Stimulated activated CD4-positive, alpha-beta T cell treated with anti-CD3 and anti-CD28 coated beads, TNF-alpha, amount 100 ng/mL, for 48 hours (primary cell): ENCODE results near the gene TNS3.

ENCODE experiments used
- DNase-seq, 3 donors: peaks; one replicate each; pipeline ENCODE4 v3.0.0-alpha.2; 2020; ENCODE audit warnings: low read depth in 3 of 3

The TNS3 gene

GRCh38 chr7:47407136-47407535, 174.8 kb downstream of the TNS3 start:
- no peak for DNase-seq

GRCh38 chr7:47406801-47407129, 175.1 kb downstream of the TNS3 start:
- DNase-seq: no peak

DNA sequence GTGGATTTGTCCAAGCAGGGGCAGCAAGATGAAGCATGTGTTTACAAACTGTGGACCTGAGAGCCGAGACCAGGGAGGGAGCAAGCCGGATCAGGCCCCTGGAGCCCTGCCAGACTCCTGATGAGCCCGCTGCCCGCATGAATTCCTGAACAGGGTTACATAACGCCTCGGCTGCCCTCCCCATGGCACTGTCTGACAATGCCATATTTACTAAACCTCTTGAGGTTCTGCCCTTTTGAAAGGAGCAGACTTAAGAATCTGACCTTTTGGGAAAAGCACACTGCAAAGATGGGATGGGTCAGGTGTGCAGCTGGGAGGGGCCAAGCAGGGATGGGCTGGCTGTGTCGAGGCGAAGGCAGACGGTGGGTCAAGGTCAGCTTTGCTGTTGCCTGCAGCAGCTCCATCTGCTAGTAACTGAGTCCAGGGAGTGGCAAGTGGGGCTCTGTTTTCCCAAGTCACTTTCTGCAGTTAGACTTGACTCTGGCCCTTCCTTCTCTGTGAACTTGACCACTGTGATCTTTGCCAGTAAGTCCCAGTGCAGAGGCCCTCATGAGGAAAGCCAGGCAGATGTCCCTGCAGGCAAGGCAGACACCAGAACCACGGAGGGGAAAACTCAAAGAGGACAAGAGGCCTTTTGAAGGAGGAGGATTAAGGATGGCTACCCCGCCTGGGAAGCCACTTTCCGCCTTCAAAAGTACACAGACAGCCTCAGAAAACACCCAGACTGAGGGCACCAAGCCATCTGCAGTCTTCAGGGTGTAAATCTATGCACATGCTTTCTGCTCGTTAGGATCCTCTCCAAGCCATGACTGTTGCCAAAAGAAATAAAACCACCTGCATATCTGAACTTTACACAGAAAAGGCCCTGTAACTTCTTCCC, 175.8 kb downstream of the TNS3 start:
- no peak for DNase-seq

GRCh38 chr7:47405286-47405904, 176.5 kb downstream of the TNS3 start:
- no peak for DNase-seq

DNA sequence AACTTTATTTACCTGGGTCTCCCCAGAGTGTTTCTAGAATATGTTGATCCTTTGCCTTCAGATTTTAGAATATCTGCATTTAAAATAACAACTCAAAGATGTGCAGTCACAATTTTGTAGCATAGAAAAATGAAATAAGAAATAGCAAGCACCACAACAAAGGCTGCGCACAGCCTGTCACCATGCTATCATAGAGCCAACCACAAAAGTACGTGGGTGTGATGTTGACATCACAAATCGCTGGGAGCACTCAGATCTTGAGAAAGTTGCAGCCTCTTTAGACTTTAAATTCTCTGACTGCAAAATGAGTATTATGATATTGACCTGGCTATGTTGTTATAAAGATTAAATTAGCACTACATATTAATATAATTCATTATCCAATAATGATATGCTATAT, 177.9 kb downstream of the TNS3 start:
- DNase-seq: peak in 2 of 3 donors; percentile 2 to 10

DNA sequence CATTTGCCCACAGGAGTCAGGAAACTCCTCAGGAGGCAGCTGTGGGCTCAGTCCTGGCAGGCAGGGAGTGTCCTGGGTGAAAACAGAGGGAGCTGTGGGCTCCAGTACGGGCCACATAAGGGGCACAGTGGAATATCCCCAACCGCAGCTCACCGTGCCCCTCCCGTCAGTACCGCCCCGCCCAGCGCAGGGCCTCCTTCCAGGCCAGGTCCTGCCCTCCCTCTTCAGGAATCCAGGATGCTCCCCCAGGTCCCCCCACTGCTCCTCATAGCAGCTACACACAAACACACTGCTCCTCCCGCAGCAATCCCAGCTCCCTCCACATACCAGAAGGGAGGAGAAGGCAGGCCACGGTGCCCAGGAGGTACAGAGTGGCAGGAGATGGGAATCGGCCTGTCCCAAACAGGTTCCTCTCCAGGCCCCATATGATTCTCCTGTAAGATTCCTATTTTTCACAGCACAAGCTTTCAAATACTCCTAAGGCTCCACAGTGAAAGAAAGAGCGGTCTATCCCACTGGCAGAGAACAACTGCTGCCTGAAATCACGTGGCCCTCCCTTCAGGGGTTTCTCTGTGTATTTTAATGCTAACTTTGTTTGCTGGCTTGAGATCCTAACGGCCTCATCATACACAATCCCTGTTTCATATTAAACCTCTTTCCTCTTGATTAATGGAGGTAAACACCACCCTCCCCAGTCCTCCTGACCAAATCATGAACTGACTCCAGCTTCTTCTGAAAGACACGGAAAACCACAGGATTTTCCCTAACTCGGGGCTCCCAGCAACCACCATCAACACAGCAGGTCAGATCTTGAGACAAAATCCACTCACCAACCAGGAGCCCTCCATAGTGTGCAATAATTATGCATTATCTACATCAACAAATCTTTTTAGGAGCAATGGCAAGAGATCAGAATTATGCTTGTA, 178.7 kb downstream of the TNS3 start:
- DNase-seq: no peak

DNA sequence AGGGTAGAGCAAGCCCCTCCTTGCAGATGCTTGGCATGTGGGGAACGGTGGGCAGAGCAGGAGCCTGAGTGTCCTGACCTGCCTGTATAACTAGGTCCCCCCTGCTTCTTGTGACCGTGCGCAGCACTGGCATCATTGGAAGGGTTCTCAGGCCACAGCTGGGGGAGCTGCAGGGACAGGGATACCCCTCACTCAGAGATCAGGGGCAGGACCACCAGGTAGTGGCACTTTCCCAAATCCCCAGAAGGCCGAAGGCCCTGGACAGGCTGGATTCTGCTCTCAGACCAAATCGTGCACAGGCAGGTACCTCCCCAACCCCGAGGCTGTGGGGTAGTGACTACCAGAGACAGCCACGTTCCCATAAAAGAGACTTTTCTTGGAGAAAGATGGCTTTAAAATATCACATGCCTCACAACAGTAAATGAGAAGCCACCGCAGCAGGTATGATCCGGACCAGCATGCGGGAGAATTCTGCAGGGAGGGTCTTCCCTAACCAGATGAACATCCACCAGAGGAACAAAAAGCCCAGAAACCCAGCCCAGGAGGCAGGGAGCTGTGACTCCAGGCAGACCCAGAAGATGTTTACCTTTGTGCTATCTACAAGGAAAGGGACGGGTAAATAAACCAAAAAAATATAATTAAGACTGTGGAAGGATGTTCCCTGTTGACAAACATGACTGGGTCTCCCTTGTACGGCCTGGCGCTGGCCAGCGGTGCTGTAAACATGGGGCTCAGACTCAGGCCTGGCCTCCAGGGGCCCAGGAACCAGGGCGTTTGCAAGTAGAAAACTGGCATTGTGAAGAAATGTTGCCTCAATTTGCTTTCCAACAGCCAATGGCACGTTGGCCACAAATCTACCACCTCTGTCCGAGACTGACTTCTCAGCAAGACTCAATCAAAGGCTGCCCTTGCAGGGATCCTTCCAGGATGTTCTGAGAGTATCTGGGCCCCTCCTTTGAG, 180.0 kb downstream of the TNS3 start:
- no peak for DNase-seq

GRCh38 chr7:47400741-47401206, 181.1 kb downstream of the TNS3 start:
- DNase-seq: no peak

DNA sequence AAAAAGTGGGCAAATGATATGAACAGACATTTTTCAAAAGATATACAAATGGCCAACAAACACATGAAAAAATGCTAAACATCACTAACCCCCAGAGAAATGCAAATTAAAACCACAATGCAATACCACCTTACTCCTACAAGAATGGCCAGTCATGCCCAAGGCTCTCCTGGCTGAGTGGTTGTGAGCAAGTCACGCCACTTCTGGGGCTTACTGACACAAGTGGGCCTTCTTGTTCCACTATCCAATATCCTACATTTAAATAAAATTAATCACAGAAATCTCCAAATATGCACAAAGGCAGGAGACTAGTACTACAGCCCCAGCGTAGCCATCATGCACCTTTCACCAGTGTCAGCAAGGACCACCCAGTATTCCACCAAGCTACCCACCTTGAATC, 181.9 kb downstream of the TNS3 start:
- no peak for DNase-seq

- DNase-seq: no peak
Measured at GRCh38 chr7:47394751-47395252, 187.1 kb downstream of the TNS3 start.

DNA sequence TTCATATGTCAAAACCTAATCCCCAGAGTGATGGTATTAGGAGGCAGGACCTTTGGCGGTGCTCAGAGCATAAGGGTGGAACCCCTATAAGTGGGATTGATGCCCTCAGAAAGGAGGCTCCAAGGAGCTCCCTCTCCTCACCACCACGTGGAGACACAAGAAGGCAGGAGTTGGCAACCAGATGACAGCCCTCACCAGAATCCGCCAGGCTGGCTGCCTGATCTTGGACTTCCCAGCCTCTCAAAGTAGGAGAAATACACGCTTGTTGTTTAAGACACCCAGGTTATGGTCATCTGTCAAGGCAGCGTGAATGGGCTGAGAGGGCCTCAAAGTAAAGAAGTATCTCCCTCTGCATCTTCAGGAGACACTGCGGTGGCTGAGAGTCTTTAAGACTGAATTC, 187.7 kb downstream of the TNS3 start:
- DNase-seq: no peak

DNA sequence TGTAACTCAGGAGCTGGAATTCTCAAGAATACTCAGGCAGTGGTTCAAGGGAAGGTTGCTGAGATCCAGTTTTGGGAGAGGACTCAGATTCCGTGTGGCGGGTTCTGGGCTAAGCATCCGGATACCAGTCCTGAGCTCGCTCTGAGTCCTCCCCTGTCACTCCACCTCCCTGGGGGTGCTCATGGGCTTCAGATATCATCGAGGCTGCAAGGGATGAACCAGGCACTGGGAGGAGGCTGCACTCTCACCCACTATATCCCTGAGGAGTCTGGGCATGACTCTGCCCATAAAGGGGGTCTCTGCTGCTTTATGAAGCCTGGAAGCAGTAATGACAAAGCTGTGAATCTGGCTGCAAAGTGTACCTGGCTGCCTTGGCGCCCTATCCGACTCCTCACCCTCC, 188.5 kb downstream of the TNS3 start:
- DNase-seq: no peak

DNA sequence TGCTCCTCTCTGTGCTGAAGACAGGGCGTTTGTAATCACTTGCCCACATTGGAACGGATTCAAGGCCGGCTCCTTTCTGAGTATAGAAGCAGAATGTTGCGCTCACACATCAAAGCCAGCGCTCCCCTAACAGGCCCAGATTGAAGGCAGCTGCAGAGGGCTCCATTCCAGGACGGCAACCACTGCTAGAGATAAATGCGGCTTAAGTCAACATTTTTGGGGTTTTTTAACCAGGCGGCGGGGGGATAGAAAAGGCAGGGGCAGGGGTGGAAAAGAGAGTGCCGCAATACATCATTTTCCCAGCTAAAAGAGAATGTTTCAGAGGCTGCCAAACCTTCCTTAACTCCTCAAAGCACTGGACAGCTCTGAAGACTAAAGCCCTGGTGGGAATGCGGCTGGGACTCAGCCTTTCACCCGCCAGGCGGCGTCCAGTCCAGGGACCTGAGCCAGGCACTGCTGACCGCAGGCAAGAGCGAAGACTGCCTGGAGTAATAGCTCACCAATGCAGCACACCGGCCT, 189.6 kb downstream of the TNS3 start:
- DNase-seq: no peak

DNA sequence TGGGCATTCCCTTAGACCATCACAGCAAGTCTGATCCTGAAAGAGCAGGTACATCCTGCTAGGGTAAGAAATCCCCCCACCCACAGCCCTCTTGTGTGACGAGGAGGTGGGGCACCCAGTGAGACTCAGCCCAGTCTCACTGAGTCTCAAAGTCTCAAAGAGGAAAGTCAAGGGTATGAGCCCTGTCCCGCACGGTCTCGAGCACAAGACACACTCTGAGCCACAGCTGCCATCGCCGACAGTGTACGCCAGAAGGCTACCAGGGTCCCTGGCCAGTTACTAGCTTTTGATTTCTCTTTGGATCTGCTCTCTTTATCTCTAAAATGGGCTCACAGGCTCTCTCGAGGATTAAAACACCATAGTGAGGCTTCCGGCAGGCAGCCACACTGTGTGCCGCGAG, 190.2 kb downstream of the TNS3 start:
- no peak for DNase-seq

GRCh38 chr7:47390914-47391313, 191.0 kb downstream of the TNS3 start:
- DNase-seq: no peak

DNA sequence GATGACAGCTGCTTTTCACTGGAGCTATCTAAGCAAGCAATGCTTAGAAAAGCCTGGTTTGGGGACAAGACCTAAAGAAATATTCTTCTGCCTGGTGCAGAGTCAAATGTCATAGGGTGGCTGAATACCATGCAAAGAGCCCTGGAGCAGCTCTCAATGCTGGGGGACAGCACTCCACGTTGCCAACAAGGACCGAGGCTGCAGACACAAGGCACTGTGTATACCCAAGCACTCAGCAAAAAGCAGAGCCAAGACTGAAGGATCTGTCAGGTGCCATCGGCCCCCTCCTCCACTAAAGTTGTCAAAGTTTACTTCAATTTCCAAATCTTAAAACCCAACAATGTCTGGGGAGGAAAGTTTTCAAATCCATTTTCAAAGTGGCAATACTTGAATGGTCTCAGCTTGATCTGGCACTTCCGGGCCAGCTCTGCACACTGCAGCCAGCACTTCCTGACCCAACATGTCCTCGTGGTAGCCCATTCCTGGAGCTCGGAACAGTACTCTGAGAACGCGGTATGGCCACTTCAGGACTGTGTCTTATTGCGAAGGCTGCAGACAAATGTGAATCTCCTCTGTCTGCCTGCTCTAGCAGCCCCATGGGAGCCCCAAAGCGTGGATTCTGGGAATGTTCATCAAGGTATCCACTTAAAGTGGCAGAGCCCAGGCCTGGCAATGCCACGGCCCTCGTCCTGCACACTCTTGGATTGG, 191.8 kb downstream of the TNS3 start:
- no peak for DNase-seq

DNA sequence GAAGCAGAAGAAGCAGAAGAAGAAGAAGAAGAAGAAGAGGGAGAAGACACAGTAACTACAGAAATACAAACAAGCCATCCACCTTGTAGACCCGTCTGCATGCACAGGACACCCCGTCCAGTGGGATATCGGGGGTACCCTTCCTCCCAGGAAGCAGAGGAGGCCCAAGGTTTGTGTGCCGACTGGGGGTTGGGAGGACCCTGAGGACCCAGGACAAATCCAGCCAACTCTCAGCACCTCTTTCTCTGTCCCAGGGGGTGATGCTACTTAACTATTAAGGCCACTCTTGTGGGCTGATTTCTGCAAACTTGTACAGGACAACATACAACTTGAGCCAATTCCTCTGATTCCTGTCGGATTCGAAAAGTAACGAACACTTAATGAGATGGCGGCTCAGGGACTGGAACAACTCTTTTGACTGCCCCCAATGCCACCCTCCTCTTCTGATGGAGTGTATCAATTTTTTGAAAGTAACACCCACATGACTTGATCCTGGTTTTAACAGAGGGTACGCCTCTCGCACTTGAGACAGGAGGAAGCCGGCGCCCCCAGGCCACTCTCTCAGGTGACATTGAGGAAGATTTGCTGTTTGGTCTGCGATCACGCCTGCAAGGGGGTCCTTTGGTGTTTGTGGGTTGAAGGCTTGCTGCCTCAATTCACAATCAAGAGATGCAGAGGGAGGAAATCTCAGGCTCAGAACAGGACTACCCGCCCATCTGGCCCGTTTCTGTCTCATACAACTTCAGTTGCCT, 192.6 kb downstream of the TNS3 start:
- DNase-seq: no peak

DNA sequence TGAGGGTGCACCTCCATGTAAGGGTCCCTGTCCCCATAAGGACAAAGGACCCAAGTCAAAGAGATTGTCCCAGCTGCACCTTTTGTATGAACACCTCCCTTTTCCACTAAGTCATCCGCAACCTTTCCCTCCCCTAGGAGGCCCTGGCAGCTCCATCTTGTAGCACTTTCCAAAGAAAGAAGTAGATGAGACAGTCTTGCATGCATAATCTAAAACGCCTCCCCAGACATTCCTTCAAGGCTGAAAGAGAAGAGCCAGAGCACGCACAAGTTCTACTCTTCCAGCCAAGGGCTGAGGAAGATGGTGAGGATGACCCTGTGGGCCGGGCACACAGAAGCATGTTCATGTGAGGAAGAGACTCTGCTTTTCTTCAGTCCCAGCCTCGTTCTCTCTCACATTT, 194.4 kb downstream of the TNS3 start:
- no peak for DNase-seq

GRCh38 chr7:47386273-47386835, 195.6 kb downstream of the TNS3 start:
- no peak for DNase-seq
